OCI-LY3 (cell line): ENCODE measurements around the gene NDUFS6.

Experiments
- EZH2phosphoT487 ChIP-seq: fragments of 200-600 bp; shearing (Covaris generic); IDR thresholded peaks from 2 replicates; pipeline ENCODE4 v1.6.1; 2018; ENCODE audit warnings: antibody characterized with exemption, mixed run types, low read depth
- TF ChIP-seq, protein P1 (sequence below): fragments of 200-600, 300-600 bp; sonication (generic); IDR thresholded peaks from 2 replicates; pipeline ENCODE4 v1.5.1; 2014; ENCODE audit warnings: antibody characterized with exemption, low read length, low read depth

DNA sequence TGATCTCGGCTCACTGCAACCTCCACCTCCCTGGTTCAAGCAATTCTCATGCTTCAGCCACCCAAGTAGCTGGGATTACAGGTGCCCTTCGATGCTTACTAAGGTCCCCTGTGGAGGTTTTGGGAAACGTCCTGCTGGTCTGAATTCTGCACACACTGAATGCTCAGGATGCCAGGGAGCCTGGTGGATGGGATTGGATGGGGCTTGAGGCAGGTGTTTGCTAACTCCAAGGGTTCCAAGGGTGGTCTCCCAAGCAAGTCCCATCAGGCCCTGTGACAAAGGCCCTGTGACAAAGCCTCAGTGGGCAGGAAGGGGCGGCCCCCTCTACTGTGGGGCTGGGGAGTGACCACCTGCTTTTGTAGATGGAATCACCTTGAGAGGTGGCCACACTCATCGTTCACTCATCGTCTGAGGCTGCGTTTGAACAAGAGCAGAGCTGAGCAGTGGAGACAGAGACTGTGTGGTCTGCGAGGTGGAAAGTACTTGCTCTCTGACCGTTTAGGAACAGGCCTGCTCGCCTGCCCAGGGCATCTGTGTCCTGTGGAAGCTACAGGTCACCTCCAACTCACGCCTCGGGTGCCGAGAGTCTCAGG lies 41.7 kb upstream of the NDUFS6 start:
- TF ChIP-seq, protein P1, sequence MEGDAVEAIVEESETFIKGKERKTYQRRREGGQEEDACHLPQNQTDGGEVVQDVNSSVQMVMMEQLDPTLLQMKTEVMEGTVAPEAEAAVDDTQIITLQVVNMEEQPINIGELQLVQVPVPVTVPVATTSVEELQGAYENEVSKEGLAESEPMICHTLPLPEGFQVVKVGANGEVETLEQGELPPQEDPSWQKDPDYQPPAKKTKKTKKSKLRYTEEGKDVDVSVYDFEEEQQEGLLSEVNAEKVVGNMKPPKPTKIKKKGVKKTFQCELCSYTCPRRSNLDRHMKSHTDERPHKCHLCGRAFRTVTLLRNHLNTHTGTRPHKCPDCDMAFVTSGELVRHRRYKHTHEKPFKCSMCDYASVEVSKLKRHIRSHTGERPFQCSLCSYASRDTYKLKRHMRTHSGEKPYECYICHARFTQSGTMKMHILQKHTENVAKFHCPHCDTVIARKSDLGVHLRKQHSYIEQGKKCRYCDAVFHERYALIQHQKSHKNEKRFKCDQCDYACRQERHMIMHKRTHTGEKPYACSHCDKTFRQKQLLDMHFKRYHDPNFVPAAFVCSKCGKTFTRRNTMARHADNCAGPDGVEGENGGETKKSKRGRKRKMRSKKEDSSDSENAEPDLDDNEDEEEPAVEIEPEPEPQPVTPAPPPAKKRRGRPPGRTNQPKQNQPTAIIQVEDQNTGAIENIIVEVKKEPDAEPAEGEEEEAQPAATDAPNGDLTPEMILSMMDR = no peak
- TF ChIP-seq EZH2phosphoT487 = no peak
